ENCODE measurements around the gene MIX23. TPM values are rescaled to one million over a fixed set of nuclear protein-coding genes. Genes with fewer than 3 reads are reported as not detected.

Gene MIX23
- polyA plus RNA-seq, 3 donors: 3.9 to 8.2 (median 5.2) TPM

DNA sequence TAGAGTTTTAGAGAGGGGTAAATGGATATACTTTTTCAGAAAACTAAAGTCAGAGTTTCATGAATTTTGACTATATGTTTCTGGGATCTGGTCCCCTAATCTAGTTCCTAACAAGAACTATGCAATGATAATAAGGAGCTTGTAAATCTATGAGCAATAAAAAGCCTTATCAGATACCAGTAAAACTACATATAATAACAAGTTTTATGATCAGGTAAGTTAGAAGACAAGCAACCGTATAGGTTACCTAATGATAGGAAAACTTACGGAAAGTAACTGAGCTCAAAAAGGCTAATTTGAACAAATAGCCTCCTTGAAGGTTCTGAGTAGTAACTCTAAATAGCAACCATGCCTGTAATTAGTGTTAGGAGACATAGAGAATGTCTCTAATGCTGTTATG lies 21.0 kb downstream of the MIX23 start:
- no peak overlapping the region for H3K4me3 Mint-ChIP-seq
- no peak overlapping the region for H3K4me2 ChIP-seq (replicated peaks; ENCODE audit: extremely low read depth, low read length, poor library complexity, severe bottlenecking)
- no peak overlapping the region for H3K9ac ChIP-seq (ENCODE audit: insufficient read depth, low read length, poor library complexity, severe bottlenecking)
- H3K4me1 Mint-ChIP-seq: peaks cover 18% of the 10 kb centered on the region
- H3K27me3 ChIP-seq (ENCODE audit: control insufficient read depth in 2 of 2, insufficient read depth in 2 of 2, low read length in 2 of 2): no peaks in the 10 kb centered on the region
- intact Hi-C loops (cut with micrococcal nuclease): no loop called here
- no peaks in the 10 kb centered on the region for H3K9me3 ChIP-seq (replicated peaks in 1 of 2; ENCODE audit: control insufficient read depth in 1 of 2, insufficient read depth in 1 of 2, low read length in 2 of 2)
- no peak overlapping the region for H3K27ac Mint-ChIP-seq
- 100% methylated on average over 1 of the region's 2 CpGs for WGBS (ENCODE audit: insufficient coverage)
- peaks cover 7 to 8% of the 10 kb centered on the region in 2 donors for H3K4me1 ChIP-seq (ENCODE audit: control insufficient read depth in 1 of 2, insufficient read depth in 2 of 2, low read length in 2 of 2)
- H3K79me2 ChIP-seq (ENCODE audit: insufficient read depth, low read length): peaks cover 2% of the 10 kb centered on the region
- TF ChIP-seq, protein P1, sequence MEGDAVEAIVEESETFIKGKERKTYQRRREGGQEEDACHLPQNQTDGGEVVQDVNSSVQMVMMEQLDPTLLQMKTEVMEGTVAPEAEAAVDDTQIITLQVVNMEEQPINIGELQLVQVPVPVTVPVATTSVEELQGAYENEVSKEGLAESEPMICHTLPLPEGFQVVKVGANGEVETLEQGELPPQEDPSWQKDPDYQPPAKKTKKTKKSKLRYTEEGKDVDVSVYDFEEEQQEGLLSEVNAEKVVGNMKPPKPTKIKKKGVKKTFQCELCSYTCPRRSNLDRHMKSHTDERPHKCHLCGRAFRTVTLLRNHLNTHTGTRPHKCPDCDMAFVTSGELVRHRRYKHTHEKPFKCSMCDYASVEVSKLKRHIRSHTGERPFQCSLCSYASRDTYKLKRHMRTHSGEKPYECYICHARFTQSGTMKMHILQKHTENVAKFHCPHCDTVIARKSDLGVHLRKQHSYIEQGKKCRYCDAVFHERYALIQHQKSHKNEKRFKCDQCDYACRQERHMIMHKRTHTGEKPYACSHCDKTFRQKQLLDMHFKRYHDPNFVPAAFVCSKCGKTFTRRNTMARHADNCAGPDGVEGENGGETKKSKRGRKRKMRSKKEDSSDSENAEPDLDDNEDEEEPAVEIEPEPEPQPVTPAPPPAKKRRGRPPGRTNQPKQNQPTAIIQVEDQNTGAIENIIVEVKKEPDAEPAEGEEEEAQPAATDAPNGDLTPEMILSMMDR (IDR thresholded peaks at IDR 0.05): no peak
- no peak overlapping the region for H2AFZ ChIP-seq (ENCODE audit: insufficient read depth, low read depth, low read length, poor library complexity, severe bottlenecking)
- peaks cover 28 to 78% of the 10 kb centered on the region in 2 donors for H3K36me3 ChIP-seq (replicated peaks in 1 of 2; ENCODE audit: control insufficient read depth in 1 of 2, insufficient read depth in 2 of 2, low read length in 2 of 2)
- no peak overlapping the region for H3K27ac ChIP-seq (ENCODE audit: low read depth in 1 of 2, low read length in 2 of 2)
- no peak overlapping the region for H3K4me3 ChIP-seq (replicated peaks in 1 of 3; ENCODE audit: low read depth in 2 of 3, low read length in 3 of 3)
- H4K20me1 ChIP-seq (ENCODE audit: insufficient read depth, low read length): peaks cover 3% of the 10 kb centered on the region
- H3K9me3 Mint-ChIP-seq: no peaks in the 10 kb centered on the region
- H3K27me3 Mint-ChIP-seq (ENCODE audit: low read depth in 3 of 3): peaks cover 0 to 2% (median 0%) of the 10 kb centered on the region in 3 donors
- peaks cover 45 to 63% of the 10 kb centered on the region in 2 donors for H3K36me3 Mint-ChIP-seq
- DNase-seq: no peak

DNA sequence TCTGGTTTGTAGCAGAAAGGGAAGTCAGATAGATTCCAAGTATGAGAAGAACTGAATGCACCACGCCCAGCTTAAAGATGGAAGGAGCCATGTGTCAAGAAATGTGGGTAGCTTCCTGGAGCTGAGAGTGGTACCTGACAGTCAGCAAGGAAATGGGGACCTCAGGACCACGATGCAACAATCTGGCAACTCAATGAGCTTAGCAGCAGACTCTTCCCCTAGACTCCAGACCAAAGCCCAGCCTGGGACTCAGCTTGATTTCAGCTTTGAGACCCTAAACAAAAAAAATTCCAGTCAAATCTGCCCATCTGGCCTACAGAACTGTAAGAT lies 24.4 kb downstream of the MIX23 start:
- no peak overlapping the region for H3K4me3 ChIP-seq (replicated peaks in 1 of 3; ENCODE audit: low read depth in 2 of 3, low read length in 3 of 3)
- Mint-ChIP-seq H3K27ac (peak overlapping the region in 2 of 7 donors; percentile 63 to 66), H3K9me3 (peaks cover 0 to 3% (median 0%) of the 10 kb centered on the region in 7 donors), H3K36me3 (peaks cover 21 to 35% of the 10 kb centered on the region in 2 donors), H3K4me1 (peaks cover 41% of the 10 kb centered on the region), H3K27me3 (ENCODE audit: low read depth in 3 of 3) (peaks cover 0 to 2% (median 0%) of the 10 kb centered on the region in 3 donors), H3K4me3 (no peak overlapping the region)
- H3K9ac ChIP-seq (ENCODE audit: insufficient read depth, low read length, poor library complexity, severe bottlenecking): no peak overlapping the region
- no peak overlapping the region for H3K4me2 ChIP-seq (replicated peaks; ENCODE audit: extremely low read depth, low read length, poor library complexity, severe bottlenecking)
- H3K36me3 ChIP-seq (replicated peaks in 1 of 2; ENCODE audit: control insufficient read depth in 1 of 2, insufficient read depth in 2 of 2, low read length in 2 of 2): peaks cover 13 to 46% of the 10 kb centered on the region in 2 donors
- no peak for DNase-seq
- peaks cover 6% of the 10 kb centered on the region for H4K20me1 ChIP-seq (ENCODE audit: insufficient read depth, low read length)
- H2AFZ ChIP-seq (ENCODE audit: insufficient read depth, low read depth, low read length, poor library complexity, severe bottlenecking): no peak overlapping the region
- H3K27ac ChIP-seq (ENCODE audit: low read depth in 1 of 2, low read length in 2 of 2): peak overlapping the region in 1 of 2 donors; percentile 3
- intact Hi-C loops (cut with micrococcal nuclease): no loop called here
- no CpG with 5 or more reads among the region's 2 CpGs for whole genome bisulfite sequencing (ENCODE audit: insufficient coverage)
- H3K9me3 ChIP-seq (replicated peaks in 1 of 2; ENCODE audit: control insufficient read depth in 1 of 2, insufficient read depth in 1 of 2, low read length in 2 of 2): no peaks in the 10 kb centered on the region
- TF ChIP-seq, protein P1 (IDR thresholded peaks at IDR 0.05): no peak
- peaks cover 24 to 27% of the 10 kb centered on the region in 2 donors for H3K4me1 ChIP-seq (ENCODE audit: control insufficient read depth in 1 of 2, insufficient read depth in 2 of 2, low read length in 2 of 2)
- no peaks in the 10 kb centered on the region for H3K27me3 ChIP-seq (ENCODE audit: control insufficient read depth in 2 of 2, insufficient read depth in 2 of 2, low read length in 2 of 2)
- peaks cover 6% of the 10 kb centered on the region for H3K79me2 ChIP-seq (ENCODE audit: insufficient read depth, low read length)

Data from CD14-positive monocyte (primary cell).